HG03457 (cell line): ENCODE measurements around the gene CD79A.

Experiments used
- ATAC-seq: cut with Tn5 transposase; IDR thresholded peaks from one replicate; pipeline ENCODE4 v1.9.1; 2021; ENCODE audit warnings: moderate number of reproducible peaks; ENCODE audit not compliant: unreplicated experiment

The CD79A gene

GRCh38 chr19:41917676-41918075 is 40.6 kb downstream of the CD79A start:
- ATAC-seq: no peak

- no peak for ATAC-seq
Observed at GRCh38 chr19:41918095-41918494, 41.0 kb downstream of the CD79A start.

DNA sequence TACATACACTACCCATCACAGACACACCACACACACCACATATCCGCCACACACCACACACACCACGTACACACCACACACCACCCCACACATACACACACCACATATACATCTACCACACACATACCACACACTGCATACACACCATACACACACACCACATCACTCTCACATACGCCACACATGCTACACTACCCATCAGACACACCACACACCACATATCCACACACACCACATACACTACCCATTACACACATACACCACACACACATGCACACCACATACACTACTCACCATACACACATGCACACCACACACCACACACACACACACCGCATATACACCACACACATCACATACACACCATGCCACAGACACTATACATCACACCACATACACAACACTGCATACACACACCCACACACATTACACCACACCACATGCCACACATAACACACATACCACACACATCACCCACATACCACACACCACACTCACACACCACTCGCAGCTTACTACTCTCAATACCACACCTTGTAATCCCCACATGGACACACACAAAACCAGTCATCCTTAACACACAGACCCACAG is 41.7 kb downstream of the CD79A start:
- no peak for ATAC-seq

DNA sequence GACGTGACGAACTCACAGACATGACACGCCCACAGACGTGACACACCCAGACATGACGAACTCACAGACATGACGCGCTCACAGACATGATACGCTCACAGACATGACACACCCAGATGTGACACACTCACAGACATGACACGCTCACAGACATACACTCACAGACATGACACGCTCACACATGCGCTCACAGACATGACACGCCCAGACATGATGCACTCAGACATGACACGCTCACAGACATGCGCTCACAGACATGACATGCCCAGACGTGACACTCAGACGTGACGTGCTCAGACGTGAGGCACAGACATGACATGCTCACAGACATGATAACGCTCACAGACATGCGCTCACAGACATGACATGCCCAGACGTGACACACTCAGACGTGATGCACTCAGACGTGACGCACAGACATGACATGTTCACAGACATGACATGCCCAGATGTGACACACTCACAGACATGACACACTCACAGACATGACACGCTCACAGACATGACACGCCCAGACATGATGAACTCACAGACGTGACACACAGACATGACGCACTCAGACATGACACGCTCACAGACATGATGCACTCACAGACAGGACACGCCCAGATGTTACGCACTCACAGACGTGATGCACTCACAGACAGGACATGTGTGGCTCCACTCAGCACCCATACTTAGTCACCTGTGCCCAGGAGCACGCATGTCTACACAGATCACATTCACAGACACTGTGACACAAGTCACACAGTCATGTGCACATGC is 43.1 kb downstream of the CD79A start:
- no peak for ATAC-seq

GRCh38 chr19:41920882-41921576 is 44.0 kb downstream of the CD79A start:
- no peak for ATAC-seq

DNA sequence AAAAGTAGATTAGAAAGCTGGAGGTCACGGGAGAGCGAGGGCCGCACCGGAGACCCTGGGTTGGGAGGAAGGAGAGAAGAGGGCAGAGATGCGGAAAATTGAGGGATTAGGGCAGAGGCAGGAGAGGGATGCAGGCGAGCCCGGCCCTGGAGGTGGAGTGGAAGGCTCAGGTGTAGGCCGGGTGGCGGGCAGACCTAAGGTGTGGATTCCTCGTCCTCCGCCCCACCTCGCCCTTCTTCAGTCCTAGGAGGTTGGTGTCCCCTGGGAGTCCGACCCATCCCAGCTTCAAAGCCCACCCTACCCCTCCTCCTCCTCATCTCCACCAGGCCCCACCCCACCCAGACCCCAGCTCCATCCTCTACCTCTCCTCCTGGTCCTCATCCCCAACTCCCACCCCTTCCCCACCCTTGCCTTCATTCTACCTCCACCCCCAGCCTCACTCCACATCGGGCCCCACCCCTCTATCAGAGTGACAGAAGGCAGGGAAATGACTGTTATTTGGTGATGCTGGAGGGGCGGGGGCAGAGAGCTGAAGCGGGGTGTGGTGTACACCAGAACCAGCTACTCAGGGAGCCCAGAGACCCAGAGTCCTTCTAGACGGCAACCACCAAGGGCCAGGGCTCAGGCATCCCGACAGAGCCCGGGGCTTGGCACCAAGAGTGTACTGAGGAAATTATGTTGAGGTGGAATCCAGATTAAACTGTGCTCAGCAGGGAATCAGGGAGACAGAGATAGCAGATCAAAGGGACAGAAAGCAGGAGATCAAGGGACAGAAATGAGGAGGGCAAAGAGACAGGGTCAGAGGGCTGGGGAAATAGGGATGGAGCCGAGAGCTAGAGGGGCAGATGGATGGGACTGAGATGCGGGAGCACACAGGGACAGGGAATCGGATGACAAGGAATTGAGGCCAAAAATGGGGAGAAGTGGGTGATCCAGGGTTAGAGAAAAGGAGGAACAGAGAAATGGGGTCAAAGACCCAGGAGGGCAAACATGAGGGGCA is 44.8 kb downstream of the CD79A start:
- no peak for ATAC-seq

DNA sequence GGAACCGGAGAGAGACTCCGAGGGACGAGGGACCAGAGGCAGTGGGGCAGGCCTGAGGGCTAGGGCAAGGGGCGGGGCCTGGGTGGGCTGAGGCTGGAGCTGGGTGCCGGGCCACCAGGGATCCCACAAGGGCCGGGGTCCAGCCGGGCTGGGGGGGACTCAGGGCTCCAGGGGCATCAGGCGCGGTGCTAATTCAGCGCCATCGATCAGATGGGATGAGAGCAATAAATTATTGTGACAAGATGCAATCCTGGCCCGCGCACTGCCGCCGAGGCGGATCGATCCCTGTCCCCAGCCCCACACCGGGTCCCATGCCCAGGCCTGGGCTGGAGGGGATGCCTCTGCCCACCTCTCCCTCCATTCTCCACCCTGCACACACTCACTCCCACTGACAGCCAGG is 45.5 kb downstream of the CD79A start:
- no peak for ATAC-seq

DNA sequence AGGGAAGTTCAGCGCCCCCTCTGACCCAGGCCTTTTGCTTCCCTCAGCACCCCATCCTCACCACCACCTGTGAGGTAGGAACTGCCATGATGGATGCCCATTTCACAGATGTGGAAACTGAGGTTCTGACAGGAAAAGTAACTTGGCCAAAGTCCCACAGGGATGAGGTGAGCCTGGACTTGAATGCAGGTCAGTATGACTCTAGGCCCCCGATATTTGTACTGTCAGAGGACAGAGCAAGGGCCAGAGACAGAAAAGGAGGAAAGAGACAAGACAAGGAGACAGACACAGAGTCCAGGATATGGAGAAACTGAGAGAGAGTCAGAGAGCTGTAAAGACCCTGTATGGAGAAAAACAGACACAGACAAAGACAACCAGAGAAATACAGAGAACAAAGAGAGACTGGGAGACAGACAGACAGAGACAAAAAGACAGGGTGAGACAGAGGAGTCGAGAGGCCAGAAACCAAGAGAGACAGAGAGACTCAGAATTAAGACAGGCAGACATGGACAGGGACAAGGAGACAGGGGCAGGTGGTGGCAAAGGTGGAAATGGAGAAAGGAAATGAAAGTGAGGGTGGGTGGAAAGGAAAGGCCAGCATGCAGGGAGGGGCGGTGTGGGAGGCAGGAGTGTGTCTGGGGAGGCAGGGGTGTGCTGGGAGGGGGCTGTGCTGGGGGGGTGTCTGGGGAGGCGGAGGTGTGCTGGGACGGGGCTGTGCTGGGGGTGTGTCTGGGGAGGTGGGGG is 46.1 kb downstream of the CD79A start:
- no peak for ATAC-seq

DNA sequence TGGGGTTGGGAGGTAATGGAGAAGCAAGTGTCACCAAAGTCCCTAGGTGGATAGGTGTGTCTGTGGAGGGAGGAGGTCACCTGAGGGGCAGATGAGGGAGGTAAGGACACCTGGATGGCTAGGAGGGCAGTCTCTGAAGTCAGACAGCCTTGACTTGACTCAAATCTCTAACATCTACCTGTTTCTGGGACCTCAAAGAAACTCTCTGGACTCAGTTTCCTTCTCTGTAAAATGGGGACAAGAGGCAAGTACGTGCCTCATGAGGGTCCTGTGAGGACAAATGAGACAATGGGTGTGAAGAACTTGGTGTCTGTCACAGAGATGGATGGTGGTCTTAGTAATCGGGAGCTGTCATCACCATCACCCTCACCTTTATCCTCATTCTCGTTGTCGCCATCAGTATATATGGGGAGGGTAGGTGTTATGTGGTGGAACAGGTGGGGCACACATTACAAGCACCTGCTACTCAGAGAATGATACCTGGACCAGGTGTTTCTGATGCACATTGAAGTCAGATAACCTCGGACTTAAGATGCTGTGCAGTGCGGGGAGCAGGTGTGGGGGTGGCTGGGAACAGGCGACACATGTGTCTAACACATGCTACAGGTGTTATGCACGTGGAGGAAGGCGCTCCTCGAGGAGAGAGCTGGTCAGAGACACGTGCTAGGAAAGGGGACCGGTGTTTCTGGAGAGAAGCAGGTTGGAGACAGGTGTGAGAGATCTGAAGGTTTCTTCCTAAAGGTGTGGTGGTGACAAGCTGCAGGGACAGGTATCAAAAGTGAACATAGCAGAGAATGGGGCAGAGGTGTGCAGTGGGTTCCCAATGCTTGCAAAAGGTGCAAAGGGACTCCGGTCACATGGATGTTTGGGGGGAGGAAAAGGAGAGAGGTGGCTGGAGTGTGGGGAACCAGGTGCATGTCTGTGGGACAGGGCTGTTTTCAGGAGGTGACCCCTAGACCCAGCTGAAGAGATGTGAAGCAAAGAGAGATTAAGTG is 47.4 kb downstream of the CD79A start:
- no peak for ATAC-seq

DNA sequence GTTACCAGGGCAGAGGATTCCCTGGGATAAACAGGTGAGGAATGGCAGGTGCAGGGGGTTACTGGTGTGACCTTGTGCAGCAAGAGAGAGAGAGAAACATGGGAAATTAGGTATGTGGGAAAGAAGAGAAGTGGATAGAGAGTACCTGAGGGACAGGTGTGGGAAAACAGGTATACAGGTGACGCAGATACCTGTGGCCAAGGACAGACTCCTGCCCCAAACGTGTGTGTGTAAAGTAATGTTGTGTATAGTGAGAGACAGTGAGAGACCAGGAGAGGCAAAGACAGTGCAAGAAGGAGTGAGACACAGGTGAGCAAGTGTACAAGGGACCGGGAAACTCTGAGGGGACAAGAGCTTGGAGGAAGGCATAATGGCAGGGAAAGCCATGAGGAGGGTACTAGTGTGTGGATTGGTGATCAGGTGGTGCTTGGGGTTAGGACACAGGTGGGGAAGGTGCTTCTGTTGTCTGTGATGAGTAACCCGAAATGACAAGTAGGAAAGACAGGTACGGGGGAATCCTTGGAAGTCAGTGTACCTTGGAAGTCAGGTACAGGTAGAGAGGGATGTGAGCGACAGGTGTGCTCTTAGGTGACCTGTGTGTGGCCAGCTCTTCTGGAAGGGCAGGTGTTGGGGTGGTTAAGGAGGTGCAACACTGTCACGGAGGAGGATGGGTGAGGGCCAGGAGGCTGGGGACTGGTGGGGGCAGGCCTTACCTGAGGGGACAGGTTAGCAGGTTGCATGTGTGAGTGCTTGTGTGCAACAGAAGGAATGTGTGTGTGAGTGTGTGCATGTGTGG is 48.3 kb downstream of the CD79A start:
- ATAC-seq: no peak

- no peak for ATAC-seq
Observed at GRCh38 chr19:41926028-41926762, 49.1 kb downstream of the CD79A start.

DNA sequence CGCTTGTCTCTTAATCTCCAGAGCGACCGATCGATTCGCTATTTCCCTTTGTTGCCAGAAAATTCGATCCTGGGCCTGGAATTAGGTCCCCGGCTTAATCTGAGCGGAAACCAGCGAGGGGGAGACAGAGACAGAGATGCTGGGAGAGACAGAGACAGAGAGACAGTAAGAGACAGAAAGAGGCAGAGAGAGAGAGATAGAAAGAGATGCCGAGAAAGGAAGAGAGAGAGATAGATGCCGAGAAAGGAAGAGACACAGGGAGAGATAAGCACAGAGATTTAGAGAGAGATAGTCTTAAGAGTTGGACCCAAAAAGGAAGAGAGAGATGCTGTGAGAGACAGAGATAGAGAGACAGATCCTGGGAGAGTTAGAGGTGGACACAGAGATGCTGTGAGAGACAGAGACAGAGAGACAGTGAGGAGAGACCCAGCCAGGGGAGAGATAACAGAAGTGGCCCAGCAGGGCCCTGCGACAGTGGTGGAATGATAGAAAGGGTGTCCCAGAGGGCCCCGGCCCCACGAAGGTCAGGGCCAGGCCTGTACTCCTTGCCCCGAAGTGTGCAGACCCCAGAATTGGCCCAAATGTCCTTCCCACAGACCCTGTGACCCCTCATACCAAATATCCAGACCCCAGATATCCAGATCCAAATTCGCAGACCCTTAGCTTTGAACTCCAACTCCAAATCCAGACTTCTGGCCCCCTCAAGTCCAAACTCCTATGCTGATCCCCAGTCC is 49.9 kb downstream of the CD79A start:
- no peak for ATAC-seq

GRCh38 chr19:41927497-41928192 is 50.6 kb downstream of the CD79A start:
- ATAC-seq: no peak

DNA sequence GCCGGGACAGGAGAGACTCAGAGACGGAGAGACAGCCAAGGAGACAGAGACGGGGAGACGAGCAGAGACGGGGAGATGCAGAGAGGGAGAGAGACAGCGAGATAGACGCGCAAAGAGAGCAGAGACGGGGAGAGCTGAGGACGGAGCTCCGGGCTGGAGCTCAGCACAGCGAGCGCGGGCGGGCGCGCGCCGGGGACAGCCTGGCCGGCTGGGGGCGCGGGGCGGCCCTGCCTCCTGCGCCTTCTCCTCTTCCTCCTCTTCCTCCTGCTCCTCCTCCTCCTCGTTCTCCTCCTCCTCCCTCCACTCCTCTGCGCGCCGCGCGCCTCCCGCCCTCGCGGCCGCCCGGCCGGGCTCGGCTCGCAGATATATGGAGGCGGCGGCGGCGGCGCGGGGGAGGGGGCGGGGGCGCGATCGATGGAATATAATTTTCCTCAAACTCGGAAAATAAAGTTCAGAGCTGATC is 51.2 kb downstream of the CD79A start, which contains the start of gene ERFL:
Gene ERFL, minus strand, starts transcription at position 229 of the 463 bp plus-strand sequence. CDS start 15,530 bp downstream, outside the sequence.
- ATAC-seq: no peak

GRCh38 chr19:41928754-41929535 is 51.9 kb downstream of the CD79A start:
- no peak for ATAC-seq
